Hematopoietic multipotent progenitor cell treated with erythropoietin and hydrocortisone succinate and interleukin-3 and kit ligand, for 17 days (in vitro differentiated cells): ENCODE data around the gene TLX3.

Experiments
- DNase-seq: peaks from one replicate; pipeline ENCODE4 v3.0.0-alpha.2; 2015; ENCODE audit warnings: low spot score

Gene TLX3

DNA sequence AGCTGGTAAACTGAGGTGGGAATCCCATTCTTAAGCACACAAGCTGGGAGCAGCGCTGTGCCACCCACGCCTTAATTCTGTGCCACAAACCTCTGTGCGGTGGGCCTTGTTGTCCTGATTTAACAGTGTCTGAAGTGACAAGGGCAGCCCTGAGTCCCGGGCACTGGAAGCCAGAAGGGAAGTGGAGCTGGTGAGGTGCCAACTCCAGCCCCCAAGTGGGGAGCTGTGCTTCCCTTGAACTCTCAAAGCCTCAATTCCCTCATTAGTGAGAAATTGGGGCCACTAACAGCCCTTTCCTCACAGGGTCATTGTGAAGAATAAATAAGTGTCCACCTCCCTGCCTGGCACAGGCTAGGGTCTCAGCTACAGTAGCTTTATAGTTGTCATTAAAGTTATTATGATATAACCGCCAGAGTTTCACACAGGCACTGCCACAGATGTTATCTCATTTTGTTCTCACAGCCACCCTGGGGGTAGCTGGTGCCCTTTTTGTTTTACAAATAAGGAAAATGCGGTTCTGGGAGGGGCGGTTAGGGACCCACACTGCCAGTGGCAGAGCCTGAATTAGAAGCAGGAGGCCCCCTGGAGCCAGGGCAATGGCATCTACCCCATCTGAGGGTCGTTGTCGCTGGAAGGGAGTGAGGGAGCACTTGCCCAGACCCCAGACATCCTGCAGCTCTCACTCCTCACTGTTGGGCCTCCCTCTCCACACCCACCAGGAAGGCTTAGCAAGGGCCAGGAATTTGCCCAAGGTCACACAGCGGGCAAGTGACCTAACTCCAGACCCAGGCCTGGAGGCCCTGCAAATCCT is 2.1 kb upstream of the TLX3 start:
- DNase-seq: no peak

DNA sequence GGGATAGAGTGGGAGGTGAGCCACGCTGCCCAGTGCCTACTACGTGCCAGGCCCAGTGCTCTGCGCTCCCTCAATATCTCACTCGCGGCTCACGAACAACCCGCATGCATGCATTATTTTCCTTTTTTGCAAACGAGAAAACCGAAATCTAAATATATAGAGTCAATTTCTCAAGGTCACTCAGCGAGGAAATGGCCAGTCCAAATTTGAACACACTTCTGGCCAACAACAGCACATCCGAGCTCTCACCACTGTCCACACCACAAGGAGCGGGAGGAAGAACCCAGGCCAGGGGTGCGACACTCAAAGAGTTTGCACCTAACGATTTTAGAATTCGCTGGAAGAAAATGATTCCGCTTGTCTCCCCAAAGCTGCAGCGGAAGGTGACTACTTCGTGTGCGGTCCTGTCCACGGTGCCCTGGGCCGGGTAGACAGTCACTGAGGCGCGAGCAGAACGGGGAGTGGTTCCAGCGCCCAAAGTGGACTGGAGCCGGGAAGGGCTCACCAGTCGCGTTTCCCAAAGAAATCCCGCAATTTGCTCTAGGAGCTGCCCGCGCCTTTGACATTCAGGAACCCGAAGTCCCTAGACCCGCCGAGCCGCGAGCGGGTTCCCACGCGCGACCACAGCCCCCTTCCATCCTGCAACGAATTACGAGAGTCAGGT is 1.1 kb upstream of the TLX3 start:
- DNase-seq: no peak

DNA sequence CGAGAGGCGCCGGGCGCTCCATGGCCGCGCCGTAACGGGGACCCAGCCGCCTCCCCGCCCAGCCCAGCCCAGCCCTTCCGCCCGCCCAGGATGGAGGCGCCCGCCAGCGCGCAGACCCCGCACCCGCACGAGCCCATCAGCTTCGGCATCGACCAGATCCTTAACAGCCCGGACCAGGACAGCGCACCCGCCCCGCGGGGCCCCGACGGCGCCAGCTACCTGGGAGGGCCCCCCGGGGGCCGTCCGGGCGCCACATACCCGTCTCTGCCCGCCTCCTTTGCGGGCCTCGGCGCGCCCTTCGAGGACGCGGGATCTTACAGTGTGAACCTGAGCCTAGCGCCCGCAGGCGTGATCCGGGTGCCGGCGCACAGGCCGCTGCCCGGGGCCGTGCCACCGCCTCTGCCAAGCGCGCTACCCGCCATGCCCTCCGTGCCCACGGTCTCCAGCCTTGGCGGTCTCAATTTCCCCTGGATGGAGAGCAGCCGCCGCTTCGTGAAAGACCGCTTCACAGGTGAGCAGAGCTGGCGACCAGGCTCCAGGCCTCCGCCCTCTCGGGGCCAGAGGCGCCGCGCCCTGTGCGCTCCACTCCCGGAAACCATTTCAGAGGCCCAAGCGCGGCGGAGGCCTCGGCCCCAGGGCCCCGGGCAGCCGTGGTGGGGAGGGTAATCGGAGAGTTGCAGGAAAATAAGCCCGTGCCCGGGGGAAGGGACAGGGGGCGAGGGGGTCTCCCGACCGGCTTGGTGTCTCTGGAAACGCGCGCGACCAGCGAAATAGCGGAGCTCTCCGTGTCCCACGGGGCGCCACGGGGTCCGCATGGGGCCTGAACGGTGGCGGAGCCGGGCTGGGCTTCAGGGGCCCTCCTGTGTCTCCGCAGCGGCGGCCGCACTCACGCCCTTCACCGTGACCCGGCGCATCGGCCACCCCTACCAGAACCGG is 496 bp downstream of the TLX3 start:
- DNase-seq: no peak

DNA sequence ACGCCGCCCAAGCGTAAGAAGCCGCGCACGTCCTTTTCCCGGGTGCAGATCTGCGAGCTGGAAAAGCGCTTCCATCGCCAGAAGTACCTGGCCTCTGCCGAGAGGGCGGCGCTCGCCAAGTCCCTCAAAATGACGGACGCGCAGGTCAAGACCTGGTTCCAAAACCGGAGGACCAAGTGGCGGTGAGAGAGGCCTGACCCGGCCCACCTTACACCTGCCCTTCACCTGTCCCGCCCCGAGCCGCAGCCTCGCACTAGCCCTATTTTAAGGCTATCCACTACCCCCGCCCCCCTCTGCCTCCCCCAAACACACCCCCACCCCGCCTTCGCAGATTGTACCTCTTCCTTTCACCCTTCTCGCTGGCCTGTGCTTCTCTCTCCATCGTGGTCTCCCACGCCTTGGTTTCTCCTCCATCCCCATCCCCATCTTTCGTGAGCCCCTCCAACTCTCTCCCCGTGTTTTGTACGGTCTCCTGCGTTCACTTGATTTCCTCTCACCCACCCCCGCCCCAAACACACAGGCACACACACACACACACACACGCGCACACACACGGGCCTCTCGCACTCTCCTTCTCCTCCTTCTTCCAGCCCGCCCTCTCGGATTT is 1.3 kb downstream of the TLX3 start:
- DNase-seq: no peak

DNA sequence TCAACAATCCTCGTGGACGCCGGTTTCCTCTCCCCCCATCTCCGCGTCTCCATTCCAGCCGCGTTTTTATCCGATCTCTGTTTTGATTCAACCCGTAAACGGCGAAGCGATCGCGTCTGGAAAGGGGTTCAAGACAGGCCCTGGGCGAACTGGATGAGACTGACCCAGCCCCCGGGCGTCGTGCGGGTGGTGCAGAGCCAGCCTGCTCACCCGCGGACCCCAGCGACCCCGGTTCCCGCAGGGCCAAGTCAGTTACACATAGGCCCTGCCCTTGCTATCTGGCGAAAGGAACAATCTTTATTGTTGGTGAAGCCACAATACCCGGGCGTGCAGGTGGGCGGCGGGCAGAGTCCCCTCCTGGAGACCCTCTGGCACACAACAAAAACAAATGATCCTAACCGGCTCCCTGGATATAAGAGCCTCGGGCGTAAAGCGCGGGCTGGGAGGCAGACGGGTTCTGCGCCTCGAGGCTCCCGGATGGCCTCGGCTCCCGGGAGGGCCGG is 1.8 kb downstream of the TLX3 start:
- no peak for DNase-seq

DNA sequence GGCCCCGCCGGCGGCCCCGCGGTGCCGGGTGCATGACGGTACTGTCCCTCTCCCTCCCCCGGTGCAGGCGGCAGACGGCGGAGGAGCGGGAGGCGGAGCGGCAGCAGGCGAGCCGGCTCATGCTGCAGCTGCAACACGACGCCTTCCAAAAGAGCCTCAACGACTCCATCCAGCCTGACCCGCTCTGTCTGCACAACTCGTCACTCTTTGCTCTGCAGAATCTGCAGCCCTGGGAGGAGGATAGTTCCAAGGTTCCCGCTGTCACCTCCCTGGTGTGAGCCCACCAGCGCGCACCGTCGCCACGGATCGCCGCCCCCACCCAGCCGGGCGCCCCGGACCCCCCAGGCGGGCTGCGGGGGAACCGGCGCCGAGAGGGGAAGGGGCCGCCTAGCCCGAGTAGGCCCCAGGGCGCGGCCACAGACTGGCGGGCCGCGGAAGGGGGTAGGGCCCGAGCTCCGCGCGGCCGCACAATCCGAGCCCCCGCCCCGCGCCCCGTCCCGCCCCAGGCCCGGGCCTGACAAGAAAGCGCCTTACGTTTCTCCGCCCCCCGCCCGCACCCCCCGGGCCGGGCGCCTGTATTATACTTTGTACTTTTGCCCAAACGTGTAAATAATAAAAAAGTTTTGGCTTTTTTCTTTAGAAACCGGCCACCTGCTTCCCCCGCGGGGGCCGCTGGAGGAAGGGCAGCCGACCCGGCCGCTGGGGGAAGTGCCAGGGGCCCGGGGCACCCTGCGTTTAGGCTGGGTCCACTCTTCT is 2.5 kb downstream of the TLX3 start:
- no peak for DNase-seq

DNA sequence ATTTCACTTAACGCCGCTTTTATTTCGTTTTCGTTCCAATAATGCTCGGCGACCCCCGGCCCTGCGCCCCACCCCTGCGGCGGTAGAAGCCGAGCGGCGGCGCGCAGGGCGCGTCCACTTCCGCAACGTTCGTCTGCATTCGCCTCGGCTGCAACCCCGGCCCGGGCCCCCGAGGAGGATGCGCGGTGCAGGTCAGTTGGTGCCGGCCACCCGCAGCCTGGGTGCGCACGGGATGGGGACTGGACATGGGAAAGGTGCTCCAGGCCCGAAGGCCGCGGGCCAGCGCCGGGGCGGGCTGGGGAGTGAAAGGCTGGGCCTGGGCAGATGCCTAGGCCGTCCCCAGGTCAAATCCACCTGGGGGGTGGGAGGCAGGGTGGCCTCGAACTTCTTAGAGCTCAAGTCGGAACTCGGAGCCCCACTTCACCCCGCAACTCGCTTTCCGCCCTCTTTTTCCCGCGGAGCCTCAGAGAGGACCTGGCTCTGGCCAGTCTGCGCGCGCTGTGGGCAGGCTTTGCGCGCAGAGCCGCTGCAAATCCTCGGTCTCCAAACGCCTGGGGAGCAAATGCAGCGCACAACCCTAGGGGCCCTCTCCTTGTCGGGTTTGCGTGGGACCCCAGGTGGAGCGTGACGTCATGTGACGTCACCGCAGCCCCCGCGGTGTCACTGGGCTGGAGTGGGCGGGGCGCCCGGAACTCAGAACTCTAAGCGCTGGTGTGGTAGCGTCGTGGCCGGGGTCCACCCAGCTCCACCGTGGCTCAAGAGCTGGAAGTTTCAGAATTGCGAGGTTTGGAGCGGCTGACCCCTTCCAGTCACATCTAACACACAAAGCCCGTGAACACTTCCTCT is 3.3 kb downstream of the TLX3 start:
- DNase-seq: no peak

DNA sequence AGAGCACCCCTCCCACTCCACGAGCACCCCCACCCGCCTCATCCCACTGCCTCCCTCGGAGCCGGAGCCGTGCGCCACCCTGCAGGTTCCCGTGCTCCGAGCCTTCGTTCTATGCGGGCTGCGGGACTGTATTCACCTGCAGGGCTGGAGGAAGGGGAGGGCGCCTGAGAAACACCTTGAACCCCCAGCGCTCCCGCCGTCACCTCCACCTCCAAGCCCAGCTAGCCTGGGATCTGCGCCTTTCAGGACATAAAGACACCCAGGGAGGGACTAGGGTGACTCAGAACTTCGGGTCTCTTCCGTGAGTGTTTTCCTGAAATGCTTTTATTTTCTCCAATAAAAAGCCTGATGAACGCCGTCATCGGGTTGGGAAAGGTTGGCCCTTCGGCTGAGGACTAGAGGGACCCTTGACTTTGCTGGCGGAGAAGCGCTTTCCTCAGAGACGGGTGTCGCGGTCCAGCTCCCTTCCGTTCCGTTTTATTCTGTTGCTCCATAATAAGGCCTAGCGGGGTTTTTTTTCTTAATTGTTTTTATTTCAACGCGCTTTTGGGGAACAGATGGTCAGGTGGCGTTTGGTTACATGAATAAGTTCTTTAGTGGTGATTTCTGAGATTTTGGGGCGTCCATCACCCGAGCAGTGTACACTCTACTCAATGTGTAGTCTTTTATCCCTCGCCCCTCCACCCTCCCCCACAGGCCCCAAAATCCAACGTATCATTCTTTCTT is 4.6 kb downstream of the TLX3 start:
- no peak for DNase-seq

DNA sequence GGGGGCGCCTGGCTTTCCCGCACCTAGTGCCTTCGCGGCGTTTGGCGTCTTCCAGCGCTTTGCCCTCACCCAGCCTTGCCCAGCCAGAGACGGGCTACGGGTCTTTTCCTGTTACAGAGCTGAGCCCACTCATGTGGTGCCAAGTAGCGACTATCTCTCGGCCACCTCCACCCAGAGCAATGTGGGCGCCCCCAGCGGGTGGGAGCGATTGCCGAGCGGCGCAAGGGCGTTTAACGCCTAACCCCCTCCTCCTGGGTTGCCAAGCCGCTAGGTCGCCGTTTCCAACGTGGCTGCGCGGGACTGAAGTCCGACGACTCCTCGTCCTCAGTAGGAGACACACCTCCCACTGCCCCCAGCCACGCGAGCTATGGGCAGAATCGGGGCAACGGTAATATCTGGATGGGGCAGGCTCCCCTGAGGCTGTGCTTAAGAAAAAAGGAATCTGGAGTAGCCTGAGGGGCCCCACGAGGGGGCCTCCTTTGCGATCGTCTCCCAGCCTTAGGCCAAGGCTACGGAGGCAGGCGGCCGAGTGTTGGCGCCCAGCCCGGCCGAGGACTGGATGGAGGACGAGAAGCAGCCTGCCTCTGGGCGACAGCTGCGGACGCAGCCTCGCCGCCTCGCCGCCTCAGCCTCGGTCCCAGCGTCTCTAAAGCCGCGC is 5.8 kb downstream of the TLX3 start:
- DNase-seq: no peak

DNA sequence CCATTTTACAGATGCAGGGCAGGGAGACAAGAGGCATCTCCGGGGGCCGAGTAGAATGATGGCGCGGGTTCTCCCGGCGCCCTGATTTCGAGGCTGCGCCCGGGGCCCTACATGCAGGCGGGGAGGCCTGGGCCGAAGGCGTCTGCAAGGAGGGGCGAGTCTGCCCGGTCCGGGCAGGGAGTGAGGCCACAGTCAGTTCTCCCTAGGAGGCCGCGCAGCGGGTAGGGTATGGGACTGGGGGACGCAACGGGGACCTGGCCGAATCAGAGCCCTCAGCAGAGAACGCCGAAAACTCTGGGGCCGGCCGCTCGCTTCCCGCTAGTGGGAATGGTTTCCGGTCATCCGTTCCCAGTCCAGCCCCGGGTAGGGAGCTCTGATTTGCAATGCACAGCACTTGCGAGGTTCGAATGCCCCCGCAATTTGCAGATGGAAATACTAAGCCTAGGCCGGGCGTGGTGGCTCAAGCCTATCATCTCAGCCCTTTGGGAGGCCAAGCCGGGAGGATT is 6.4 kb downstream of the TLX3 start:
- DNase-seq: no peak

DNA sequence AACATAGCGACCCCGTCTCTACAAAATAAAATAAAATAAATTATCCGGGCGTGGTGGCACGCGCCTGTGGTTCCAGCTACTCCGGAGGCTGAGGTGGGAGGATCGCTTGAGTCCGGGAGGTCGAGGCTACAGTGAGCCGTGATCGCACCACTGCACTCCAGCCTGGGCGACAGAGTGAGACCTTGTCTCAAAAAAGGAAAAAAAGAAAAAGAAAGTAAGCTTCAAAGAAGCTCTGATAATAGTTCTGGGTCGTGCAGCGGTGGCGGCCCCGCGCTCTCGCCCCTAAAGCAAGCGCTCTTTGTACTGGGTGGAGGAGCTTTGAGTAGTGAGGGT is 6.8 kb downstream of the TLX3 start:
- no peak for DNase-seq

DNA sequence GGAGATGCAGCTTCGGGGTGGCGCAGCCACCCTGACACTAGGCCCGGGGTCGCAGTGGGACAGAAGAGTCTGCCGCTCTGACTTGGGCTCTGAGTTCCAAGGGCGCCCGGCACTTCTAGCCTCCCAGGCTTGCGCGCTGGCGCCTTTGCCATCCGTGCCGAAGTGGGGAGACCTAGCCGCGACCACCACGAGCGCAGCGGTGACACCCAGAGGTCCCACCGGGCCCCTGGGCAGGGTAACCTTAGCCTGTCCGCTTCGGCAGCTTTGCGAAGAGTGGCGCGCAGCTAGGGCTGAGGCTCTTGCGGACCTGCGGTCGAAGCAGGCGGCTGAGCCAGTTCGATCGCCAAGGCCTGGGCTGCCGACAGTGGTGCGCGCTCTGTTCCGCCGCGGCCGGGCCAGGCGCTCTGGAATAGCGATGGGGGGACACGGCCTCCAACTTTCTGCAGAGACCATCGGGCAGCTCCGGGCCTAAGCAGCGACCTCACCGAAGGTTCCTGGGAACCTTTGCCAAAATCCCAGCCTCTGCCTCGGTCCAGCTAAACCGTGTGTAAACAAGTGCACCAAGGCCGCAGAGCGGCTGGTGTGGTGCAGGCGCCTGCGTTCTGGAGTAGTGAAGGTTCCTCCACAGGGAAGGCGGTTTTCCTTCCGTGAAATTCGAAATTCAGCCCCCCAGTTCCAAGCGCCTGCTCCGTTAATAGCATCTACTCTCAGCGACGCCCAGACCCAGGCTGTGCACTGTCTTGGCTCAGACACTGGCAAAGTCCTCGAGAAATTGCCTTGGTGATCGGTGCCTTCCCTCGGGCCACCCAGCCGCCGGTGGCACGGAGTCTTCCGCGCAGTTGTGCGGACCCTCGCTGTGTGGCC is 7.4 kb downstream of the TLX3 start:
- DNase-seq: no peak

DNA sequence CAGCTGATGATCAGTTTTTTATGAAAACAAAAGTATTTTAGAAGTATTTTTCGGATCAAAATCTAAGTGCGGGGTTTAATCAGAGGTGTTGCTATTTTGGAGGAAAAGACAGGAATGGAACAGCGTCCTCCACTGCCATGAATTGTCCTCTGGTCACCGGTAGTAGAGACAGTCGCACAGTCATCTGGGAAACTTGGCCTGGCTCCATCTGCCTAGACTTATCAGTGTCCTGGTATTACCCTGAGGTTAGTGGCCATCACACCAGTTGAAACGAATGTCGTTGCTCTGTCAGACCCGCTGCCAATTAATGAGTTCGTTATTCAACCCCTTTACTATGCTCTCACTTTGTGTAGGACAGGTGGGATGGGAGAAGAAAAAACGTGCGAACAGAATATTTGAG is 8.2 kb downstream of the TLX3 start:
- no peak for DNase-seq

DNA sequence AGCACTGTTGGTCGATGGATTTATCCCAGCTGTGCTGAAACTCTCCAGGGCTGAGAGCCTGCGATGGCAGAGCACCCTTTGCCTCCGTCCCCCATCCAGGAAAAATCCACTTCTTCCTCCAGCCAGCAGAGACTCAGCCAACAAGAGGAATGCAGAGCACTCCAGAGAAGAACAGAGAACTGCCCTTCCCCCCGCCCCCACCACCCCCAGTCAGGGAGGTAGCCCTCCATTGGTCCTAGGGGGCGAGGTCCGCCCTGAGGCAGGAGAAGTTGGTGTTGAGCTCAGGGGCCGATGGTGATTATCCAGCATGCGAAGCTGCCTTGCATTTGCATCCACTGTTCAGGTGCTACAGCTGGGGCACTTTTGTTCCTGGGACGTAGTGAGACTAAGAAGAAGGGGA is 9.0 kb downstream of the TLX3 start:
- no peak for DNase-seq

DNA sequence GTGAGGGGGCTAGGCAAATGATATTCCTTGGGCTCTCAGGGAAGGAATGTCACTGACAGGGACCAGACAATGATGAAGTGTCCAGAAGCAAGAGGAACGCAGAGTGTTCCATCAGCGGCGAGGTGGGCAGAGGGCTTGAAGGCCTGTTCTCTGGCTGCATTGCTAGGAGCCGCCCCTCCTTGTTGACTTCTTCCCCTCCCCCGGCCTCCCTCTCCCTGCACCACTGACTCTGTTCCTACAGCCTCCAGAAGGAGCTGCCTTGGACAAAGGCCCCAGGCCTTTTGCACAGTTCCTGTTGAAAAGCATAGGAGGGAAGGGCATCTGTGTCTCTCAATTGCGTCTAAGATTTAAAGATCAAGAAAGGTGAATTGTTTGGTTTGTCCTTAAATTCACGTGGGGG is 12.4 kb downstream of the TLX3 start:
- DNase-seq: no peak

DNA sequence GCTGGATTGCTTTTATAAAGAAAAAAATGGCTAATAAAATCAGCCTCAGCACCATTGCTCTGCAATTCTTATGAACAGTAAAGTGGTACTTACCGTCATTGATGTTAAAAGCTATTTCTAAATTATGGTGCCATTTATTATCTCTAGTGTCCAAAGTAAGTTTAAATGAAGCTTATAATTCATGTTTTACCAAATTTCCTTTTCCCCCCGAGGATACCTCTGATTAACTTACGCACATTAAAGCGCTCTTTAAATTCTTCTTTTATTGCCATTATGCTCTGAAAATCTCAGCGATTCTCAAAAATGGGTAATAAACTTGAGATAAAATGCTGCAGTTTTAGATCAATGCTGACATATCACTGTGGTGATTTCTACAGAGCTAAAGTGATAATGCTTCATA is 13.5 kb downstream of the TLX3 start:
- no peak for DNase-seq

DNA sequence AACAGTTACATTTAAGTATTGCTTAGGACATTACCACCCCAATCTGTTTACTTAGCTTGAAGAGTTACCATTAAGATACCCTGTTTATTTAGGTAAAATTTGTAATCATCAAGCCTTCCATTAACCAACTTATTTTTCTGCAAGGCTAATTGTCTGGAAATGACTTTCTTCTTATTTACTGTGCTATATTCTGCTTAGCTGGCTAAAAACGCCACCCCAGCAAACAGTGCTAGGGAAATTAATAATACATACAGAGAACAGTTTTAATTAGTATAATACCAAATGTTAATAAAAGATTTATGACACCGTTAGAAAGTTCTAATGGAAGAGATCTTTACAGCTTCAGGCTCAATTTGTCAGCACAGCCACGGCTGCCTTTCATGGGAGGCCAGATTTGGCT is 14.0 kb downstream of the TLX3 start:
- no peak for DNase-seq
